Neural cell (in vitro differentiated cells): ENCODE results near the gene CAPS. TPM values are rescaled to one million over a fixed set of nuclear protein-coding genes. Genes with fewer than 3 reads are reported as not detected.

Experiments used
- H2AFZ ChIP-seq: fragments of 200-600, 300-800 bp; sonication (generic), shearing (Covaris generic); 2 replicates; pipeline ENCODE4 v1.6.0; 2014; ENCODE audit warnings: low read depth, mild to moderate bottlenecking, antibody characterized with exemption, low read length, moderate library complexity
- H3F3A ChIP-seq: fragments of 200-600 bp; shearing (Covaris generic); 2 replicates; pipeline ENCODE4 v1.6.1; 2016; ENCODE audit warnings: mild to moderate bottlenecking, moderate library complexity, mixed read lengths, antibody characterized with exemption, low read length; ENCODE audit not compliant: insufficient read depth, poor library complexity, severe bottlenecking
- H3K27ac ChIP-seq: fragments of 200-600, 300-800 bp; sonication (generic), shearing (Covaris generic); 2 replicates; pipeline ENCODE4 v1.5.1; 2014; ENCODE audit warnings: mild to moderate bottlenecking, low read length, moderate library complexity
- H3K27me3 ChIP-seq: fragments of 300-800, 200-600 bp; sonication (generic), shearing (Covaris generic); 2 replicates; pipeline ENCODE4 v1.6.0; 2014; ENCODE audit warnings: mild to moderate bottlenecking, low read depth, low read length, moderate library complexity; ENCODE audit not compliant: insufficient read depth
- H3K36me3 ChIP-seq: fragments of 300-800, 200-600 bp; sonication (generic), shearing (Covaris generic); 2 replicates; pipeline ENCODE4 v1.5.1; 2014; ENCODE audit warnings: mild to moderate bottlenecking, antibody characterized with exemption, low read length, moderate library complexity; ENCODE audit not compliant: insufficient read depth
- H3K4me2 ChIP-seq: fragments of 300-800, 200-600 bp; sonication (generic), shearing (Covaris generic); 2 replicates; pipeline ENCODE4 v1.6.0; 2014; ENCODE audit warnings: mild to moderate bottlenecking, low read length
- H3K4me3 ChIP-seq: fragments of 300-800, 200-600 bp; sonication (generic), shearing (Covaris generic); 2 replicates; pipeline ENCODE4 v1.5.1; 2014; ENCODE audit warnings: mild to moderate bottlenecking, low read length, moderate library complexity
- H3K79me2 ChIP-seq: fragments of 200-600 bp; shearing (Covaris generic); replicated peaks from 2 replicates; pipeline ENCODE4 v1.6.0; 2014; ENCODE audit warnings: mild to moderate bottlenecking, low read length, moderate library complexity; ENCODE audit not compliant: insufficient read depth
- H3K9ac ChIP-seq: fragments of 300-800, 200-600 bp; sonication (generic), shearing (Covaris generic); 2 replicates; pipeline ENCODE4 v1.6.1; 2016; ENCODE audit warnings: mild to moderate bottlenecking, low read length, mixed read lengths
- H3K9me2 ChIP-seq: fragments of 200-600 bp; shearing (Covaris generic); 2 replicates; pipeline ENCODE4 v1.6.1; 2016; ENCODE audit warnings: mild to moderate bottlenecking, low read length, mixed read lengths; ENCODE audit not compliant: insufficient read depth
- H3K9me3 ChIP-seq: fragments of 200-600, 300-800 bp; sonication (generic), shearing (Covaris generic); 2 replicates; pipeline ENCODE4 v1.6.1; 2016; ENCODE audit warnings: mild to moderate bottlenecking, mixed run types, low read length, moderate library complexity, mixed read lengths
- H4K20me1 ChIP-seq: fragments of 200-600 bp; shearing (Covaris generic); 2 replicates; pipeline ENCODE4 v1.6.1; 2016; ENCODE audit warnings: mild to moderate bottlenecking, mixed run types; ENCODE audit not compliant: insufficient read depth
- EP300 ChIP-seq: fragments of 450-650 bp; conservative IDR thresholded peaks from 2 replicates; pipeline ENCODE4 v1.6.1; 2014; ENCODE audit warnings: antibody characterized with exemption, mild to moderate bottlenecking, moderate library complexity; ENCODE audit not compliant: poor library complexity, severe bottlenecking
- EZH2 ChIP-seq: fragments of 200-600, 300-800 bp; shearing (Covaris generic), sonication (generic); IDR thresholded peaks from 2 replicates; pipeline ENCODE4 v1.6.1; 2014; ENCODE audit warnings: antibody characterized with exemption, low read length, borderline replicate concordance, mild to moderate bottlenecking; ENCODE audit not compliant: insufficient read depth, poor library complexity, severe bottlenecking
- MXI1 ChIP-seq: fragments of 450-650 bp; conservative IDR thresholded peaks from 2 replicates; pipeline ENCODE4 v1.6.1; 2014; ENCODE audit warnings: antibody characterized with exemption, mild to moderate bottlenecking; ENCODE audit not compliant: poor library complexity, severe bottlenecking
- POLR2AphosphoS5 ChIP-seq: IDR thresholded peaks from 2 replicates; pipeline ENCODE4 v1.6.1; 2012
- RAD21 ChIP-seq: fragments of 450-650 bp; conservative IDR thresholded peaks from 2 replicates; pipeline ENCODE4 v1.6.1; 2014; ENCODE audit warnings: antibody characterized with exemption, mild to moderate bottlenecking, moderate library complexity
- REST ChIP-seq: IDR thresholded peaks from 2 replicates; pipeline ENCODE4 v1.6.1; 2012; ENCODE audit warnings: borderline replicate concordance
- SMC3 ChIP-seq: fragments of 450-650 bp; conservative IDR thresholded peaks from 2 replicates; pipeline ENCODE4 v1.6.1; 2014; ENCODE audit warnings: antibody characterized with exemption, mild to moderate bottlenecking, moderate library complexity; ENCODE audit not compliant: poor library complexity
- TAF1 ChIP-seq: IDR thresholded peaks from 2 replicates; pipeline ENCODE4 v1.6.1; 2012; ENCODE audit warnings: low read depth
- polyA plus RNA-seq: library from polyadenylated mRNA; depleted of rRNA; stranded (reverse); fragments of >200 nt; gene quantifications from 2 replicates; pipeline ENCODE4 v1.2.3, GENCODE V29; 2014
- TF ChIP-seq, protein P1 (sequence below): fragments of 450-650 bp; IDR thresholded peaks from 2 replicates; pipeline ENCODE4 v1.5.1; 2014; ENCODE audit warnings: antibody characterized with exemption, mild to moderate bottlenecking, moderate library complexity; ENCODE audit not compliant: poor library complexity, severe bottlenecking

CAPS gene
- polyA plus RNA-seq, 1 donor from 2014 or later: 10.5 TPM

DNA sequence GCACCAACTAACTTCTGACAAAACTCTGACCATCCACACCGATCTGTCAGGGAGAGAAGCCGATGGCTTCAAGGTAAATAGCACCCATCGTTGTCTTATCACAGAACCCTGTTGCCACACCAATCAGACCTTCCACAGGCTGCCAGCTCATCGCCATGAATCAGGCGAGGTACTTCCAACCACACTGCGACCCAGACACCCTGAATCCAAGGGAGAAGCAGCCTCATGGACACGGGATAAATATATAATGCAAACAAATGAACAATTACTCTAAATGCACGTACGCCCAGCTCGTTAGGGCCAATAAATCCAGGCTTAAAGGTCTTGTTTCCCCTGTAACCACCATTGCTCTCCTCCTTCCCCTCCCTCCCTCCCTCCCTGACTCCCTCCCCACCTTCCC, 43.1 kb downstream of the CAPS start:
- no peak overlapping the region for H3K27ac ChIP-seq
- TF ChIP-seq POLR2AphosphoS5 (no peak), MXI1 (no peak), TAF1 (no peak), EP300 (no peak), SMC3 (no peak), REST (no peak), EZH2 (no peak), RAD21 (no peak)
- TF ChIP-seq, protein P1, sequence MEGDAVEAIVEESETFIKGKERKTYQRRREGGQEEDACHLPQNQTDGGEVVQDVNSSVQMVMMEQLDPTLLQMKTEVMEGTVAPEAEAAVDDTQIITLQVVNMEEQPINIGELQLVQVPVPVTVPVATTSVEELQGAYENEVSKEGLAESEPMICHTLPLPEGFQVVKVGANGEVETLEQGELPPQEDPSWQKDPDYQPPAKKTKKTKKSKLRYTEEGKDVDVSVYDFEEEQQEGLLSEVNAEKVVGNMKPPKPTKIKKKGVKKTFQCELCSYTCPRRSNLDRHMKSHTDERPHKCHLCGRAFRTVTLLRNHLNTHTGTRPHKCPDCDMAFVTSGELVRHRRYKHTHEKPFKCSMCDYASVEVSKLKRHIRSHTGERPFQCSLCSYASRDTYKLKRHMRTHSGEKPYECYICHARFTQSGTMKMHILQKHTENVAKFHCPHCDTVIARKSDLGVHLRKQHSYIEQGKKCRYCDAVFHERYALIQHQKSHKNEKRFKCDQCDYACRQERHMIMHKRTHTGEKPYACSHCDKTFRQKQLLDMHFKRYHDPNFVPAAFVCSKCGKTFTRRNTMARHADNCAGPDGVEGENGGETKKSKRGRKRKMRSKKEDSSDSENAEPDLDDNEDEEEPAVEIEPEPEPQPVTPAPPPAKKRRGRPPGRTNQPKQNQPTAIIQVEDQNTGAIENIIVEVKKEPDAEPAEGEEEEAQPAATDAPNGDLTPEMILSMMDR: no peak
- no peaks in the 10 kb centered on the region for H3K27me3 ChIP-seq
- no peak overlapping the region for H3K9ac ChIP-seq
- no peaks in the 10 kb centered on the region for H3K9me3 ChIP-seq
- H3K9me2 ChIP-seq: no peaks in the 10 kb centered on the region
- no peak overlapping the region for H3K4me3 ChIP-seq
- H3K36me3 ChIP-seq: no peaks in the 10 kb centered on the region
- no peak overlapping the region for H3K4me2 ChIP-seq
- peaks cover 4% of the 10 kb centered on the region for H4K20me1 ChIP-seq
- no peak overlapping the region for H2AFZ ChIP-seq
- H3K79me2 ChIP-seq: peaks cover 50% of the 10 kb centered on the region
- H3F3A ChIP-seq: no peaks in the 10 kb centered on the region

DNA sequence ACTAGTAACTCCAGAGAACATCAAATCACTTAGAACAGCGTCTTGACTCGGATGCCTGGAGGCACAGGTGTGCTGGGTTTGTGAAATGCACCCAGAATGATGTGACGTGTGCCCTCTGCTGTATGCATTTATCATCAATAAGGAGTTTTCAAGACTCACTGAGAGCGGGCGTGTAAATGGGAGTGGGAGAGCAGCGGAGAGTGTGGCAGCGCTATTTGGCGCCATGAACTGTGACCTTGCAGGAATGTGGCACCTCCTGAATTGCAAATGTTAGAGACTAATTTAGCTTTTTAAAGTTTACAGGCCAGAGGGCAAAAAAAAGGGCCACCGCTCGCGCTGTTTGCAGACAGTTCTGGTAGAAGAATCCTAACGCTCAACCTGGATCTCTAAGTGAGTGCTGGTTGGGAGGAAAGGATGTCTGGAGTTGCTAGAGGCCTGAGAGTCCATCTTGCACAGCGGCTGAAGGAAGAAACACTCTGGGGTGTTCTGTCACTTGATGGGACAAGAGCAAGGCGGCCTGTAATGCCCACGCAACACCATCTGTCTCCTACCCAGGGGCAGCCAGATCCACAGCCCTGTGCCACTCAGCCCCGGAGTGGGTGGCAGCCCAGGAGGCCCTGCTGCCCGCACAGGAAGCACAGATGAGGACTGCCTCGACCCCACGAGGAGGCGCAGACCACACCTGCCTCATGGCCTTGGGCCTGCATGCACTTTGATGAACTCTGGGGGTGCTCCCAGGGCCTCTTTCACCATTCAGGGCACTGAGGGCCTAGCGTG, 44.2 kb downstream of the CAPS start:
- H3K9me3 ChIP-seq: no peaks in the 10 kb centered on the region
- H3K4me3 ChIP-seq: no peak overlapping the region
- peaks cover 4% of the 10 kb centered on the region for H4K20me1 ChIP-seq
- H3K36me3 ChIP-seq: no peaks in the 10 kb centered on the region
- TF ChIP-seq RAD21 (no peak), POLR2AphosphoS5 (no peak), EP300 (no peak), SMC3 (no peak), MXI1 (no peak), EZH2 (no peak), REST (no peak), TAF1 (no peak)
- TF ChIP-seq, protein P1: no peak
- peaks cover 51% of the 10 kb centered on the region for H3K79me2 ChIP-seq
- no peak overlapping the region for H3K27ac ChIP-seq
- no peak overlapping the region for H3K4me2 ChIP-seq
- no peak overlapping the region for H2AFZ ChIP-seq
- no peaks in the 10 kb centered on the region for H3K27me3 ChIP-seq
- no peak overlapping the region for H3K9ac ChIP-seq
- H3F3A ChIP-seq: no peaks in the 10 kb centered on the region
- no peaks in the 10 kb centered on the region for H3K9me2 ChIP-seq
